IPS DF 6.9 (cell line): ENCODE data around the gene SLC9C2.
"Not testable (repeated sequence)": the region's sequence is repeated elsewhere in the genome, so short reads cannot be mapped to it uniquely, and the experiment has no call there.

Source experiments
- DNase-seq: peaks from one replicate; pipeline ENCODE4 v3.0.0-alpha.2; 2013; ENCODE audit warnings: low read depth, low spot score
- H3K27ac ChIP-seq: one replicate; pipeline ENCODE4 v1.5.1; 2013; ENCODE audit warnings: low read length, control low read depth
- H3K27me3 ChIP-seq: 2 replicates; pipeline ENCODE4 v1.6.1; 2013; ENCODE audit warnings: mild to moderate bottlenecking, low read length; ENCODE audit not compliant: control insufficient read depth, insufficient read depth
- H3K36me3 ChIP-seq: 2 replicates; pipeline ENCODE4 v1.6.1; 2013; ENCODE audit warnings: low read length; ENCODE audit not compliant: control insufficient read depth, insufficient read depth
- H3K4me1 ChIP-seq: 2 replicates; pipeline ENCODE4 v1.6.1; 2013; ENCODE audit warnings: low read length; ENCODE audit not compliant: control insufficient read depth, insufficient read depth
- H3K4me3 ChIP-seq: 2 replicates; pipeline ENCODE4 v1.5.1; 2013; ENCODE audit warnings: mild to moderate bottlenecking, low read length
- H3K9me3 ChIP-seq: 2 replicates; pipeline ENCODE4 v1.6.1; 2013; ENCODE audit warnings: low read length, inconsistent platforms; ENCODE audit not compliant: control insufficient read depth, insufficient read depth
- WGBS: extraction: QIAGEN DNeasy Blood & Tissue Kit; methylation state at CpG from one replicate; pipeline ENCODE4 v1.1.7; 2013; ENCODE audit warnings: mixed read lengths, missing lambda C conversion rate; ENCODE audit not compliant: insufficient read length, insufficient coverage; 5-methylcytosine and 5-hydroxymethylcytosine counted together

The SLC9C2 gene

GRCh38 chr1:173627269-173627668 lies 24.4 kb upstream of the SLC9C2 start:
- no peaks in the 10 kb centered on the region for H3K27me3 ChIP-seq
- no peak overlapping the region for H3K4me3 ChIP-seq
- H3K9me3 ChIP-seq = no peaks in the 10 kb centered on the region
- no peaks in the 10 kb centered on the region for H3K36me3 ChIP-seq
- H3K27ac ChIP-seq = no peak overlapping the region
- DNase-seq = no peak
- 0 out of 2 replicates have a peak, but pooled peaks cover 2% of the 10 kb centered on the region for H3K4me1 ChIP-seq

- Histone ChIP-seq H3K9me3 (no peaks in the 10 kb centered on the region), H3K4me1 (no peaks in the 10 kb centered on the region), H3K36me3 (no peaks in the 10 kb centered on the region), H3K27me3 (no peaks in the 10 kb centered on the region), H3K4me3 (no peak overlapping the region), H3K27ac (no peak overlapping the region)
- WGBS = no CpG with 5 or more reads among the region's 4 CpGs
- DNase-seq = no peak
Measured at GRCh38 chr1:173616859-173617258, 14.0 kb upstream of the SLC9C2 start.

DNA sequence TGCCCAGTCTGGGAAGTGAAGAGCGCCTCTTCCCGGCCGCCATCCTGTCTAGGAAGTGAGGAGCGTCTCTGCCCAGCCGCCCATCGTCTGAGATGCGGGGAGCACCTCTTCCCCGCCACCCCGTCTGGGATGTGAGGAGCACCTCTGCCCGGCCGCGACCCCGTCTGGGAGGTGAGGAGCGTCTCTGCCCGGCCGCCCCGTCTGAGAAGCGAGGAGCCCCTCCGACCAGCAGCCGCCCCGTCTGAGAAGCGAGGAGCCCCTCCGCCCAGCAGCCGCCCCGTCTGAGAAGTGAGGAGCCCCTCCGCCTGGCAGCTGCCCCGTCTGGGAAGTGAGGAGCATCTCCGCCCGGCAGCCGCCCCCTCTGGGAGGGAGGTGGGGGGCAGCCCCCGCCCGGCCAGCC lies 10.2 kb upstream of the SLC9C2 start:
- no CpG with 5 or more reads among the region's 32 CpGs for WGBS
- not testable (repeated sequence) for DNase-seq, H3K27ac ChIP-seq, H3K4me1 ChIP-seq, H3K9me3 ChIP-seq, H3K36me3 ChIP-seq, H3K4me3 ChIP-seq, H3K27me3 ChIP-seq

DNA sequence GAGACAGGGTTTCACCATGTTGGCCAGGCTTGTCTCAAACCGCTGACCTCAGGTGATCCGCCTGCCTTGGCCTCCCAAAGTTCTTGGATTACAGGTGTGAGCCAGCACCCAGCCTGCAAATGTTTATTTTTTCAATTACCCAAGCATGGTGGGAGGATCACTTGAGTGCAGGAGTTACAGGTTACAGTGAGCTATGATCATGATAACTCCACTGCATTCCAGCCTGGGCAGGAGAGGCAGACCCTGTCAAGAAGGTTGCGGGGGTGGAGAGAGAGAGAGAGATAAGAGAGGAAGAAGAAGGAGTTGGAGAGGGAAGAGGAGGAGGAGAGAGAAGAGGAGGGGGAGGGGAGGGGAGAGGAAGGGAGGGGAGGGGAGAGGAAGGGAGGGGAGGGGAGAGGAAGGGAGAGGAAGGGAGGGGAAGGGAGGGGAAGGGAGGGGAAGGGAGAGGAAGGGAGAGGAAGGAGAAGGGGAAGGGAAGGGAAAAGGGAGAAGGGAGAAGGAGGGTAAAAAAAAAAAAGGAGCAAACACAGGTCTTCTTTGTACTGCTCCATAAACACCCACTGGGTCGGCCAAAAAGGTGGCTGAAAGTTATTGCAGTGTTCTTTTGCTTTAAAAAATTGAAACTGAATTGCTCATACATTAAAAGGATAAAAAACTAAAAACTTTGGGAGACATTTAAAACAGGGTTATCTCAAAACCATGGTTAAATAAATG lies 5.8 kb upstream of the SLC9C2 start:
- Histone ChIP-seq H3K4me1 (no peaks in the 10 kb centered on the region), H3K9me3 (no peaks in the 10 kb centered on the region), H3K27me3 (no peaks in the 10 kb centered on the region), H3K27ac (no peak overlapping the region), H3K36me3 (no peaks in the 10 kb centered on the region), H3K4me3 (no peak overlapping the region)
- no peak for DNase-seq
- WGBS = no CpG with 5 or more reads among the region's 4 CpGs

- Histone ChIP-seq H3K4me3 (no peak overlapping the region), H3K27ac (no peak overlapping the region), H3K4me1 (no peaks in the 10 kb centered on the region), H3K36me3 (no peaks in the 10 kb centered on the region), H3K9me3 (no peaks in the 10 kb centered on the region), H3K27me3 (no peaks in the 10 kb centered on the region)
- no CpG with 5 or more reads among the region's 2 CpGs for WGBS
- no peak for DNase-seq
Measured at GRCh38 chr1:173601588-173601987, 1.3 kb downstream of the SLC9C2 start.

GRCh38 chr1:173596097-173596825 lies 6.6 kb downstream of the SLC9C2 start:
- Histone ChIP-seq H3K4me1 (no peaks in the 10 kb centered on the region), H3K4me3 (no peak overlapping the region), H3K36me3 (no peaks in the 10 kb centered on the region), H3K27ac (no peak overlapping the region), H3K27me3 (no peaks in the 10 kb centered on the region), H3K9me3 (no peaks in the 10 kb centered on the region)
- no CpG with 5 or more reads among the region's 3 CpGs for WGBS
- no peak for DNase-seq

- WGBS = no CpG with 5 or more reads among the region's 5 CpGs
- DNase-seq, H3K9me3 ChIP-seq, H3K4me1 ChIP-seq, H3K27ac ChIP-seq, H3K36me3 ChIP-seq, H3K27me3 ChIP-seq, H3K4me3 ChIP-seq: not testable (repeated sequence)
Measured at GRCh38 chr1:173591138-173591537, 11.7 kb downstream of the SLC9C2 start.

- Histone ChIP-seq H3K36me3 (no peaks in the 10 kb centered on the region), H3K4me3 (no peak overlapping the region), H3K27me3 (no peaks in the 10 kb centered on the region), H3K4me1 (no peaks in the 10 kb centered on the region), H3K27ac (no peak overlapping the region), H3K9me3 (no peaks in the 10 kb centered on the region)
- no CpG with 5 or more reads among the region's 1 CpG for whole genome bisulfite sequencing
- DNase-seq = no peak
Measured at GRCh38 chr1:173590557-173590956, 12.3 kb downstream of the SLC9C2 start.

DNA sequence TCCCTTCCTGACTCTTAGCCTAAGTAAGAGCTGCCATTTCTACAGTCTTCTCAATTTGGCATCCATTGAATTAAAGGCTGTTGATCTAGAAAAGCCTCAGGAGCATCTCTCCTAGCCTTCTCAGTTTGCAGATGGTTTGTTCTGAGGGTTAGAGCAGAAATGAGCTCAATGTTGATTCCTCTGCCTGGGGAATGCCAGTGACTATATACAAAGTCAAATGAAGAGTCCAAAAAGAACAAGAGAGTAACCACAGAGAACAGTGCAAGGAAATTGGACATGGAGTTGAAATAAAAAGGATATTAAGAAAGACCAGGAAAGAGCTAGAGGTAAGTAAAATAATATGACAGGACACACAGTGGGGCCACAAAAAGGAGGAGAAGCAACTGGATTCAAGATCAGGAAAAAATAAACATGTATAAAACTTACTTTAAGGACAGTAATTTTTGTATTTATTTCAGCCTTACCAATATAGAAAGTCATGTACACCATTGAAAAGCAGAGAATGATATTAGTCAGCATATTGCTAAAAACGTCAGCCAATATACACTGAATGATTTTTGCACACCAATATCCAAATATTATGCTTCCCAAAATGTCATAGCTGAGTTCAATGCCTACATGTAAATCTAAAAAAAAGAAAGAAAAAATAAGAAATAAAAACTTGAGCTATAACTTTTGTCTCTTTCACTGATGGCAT lies 21.3 kb downstream of the SLC9C2 start:
- Histone ChIP-seq H3K4me1 (no peaks in the 10 kb centered on the region), H3K36me3 (no peaks in the 10 kb centered on the region), H3K9me3 (no peaks in the 10 kb centered on the region), H3K27ac (no peak overlapping the region), H3K27me3 (no peaks in the 10 kb centered on the region), H3K4me3 (no peak overlapping the region)
- no CpG with 5 or more reads among the region's 1 CpG for WGBS
- DNase-seq = no peak

DNA sequence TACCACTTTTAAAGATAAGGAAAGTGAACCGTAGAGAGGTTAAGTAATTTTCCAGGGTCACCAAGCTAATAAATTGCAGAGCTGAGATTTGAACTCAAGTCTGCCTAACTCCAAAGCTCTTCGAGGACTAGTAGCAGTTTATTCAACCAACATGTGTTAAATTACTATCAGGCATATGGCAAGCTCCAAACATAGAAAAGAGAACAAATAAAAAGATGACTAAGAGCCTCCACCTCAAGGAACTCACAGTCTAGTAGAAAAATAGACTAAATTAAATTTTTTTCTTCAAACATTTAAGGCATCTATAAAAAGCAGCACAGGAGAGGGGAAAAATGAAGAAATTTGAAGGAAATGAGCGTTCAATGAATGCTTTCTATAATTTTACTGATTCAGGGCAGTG lies 22.2 kb downstream of the SLC9C2 start:
- no peaks in the 10 kb centered on the region for H3K9me3 ChIP-seq
- H3K27me3 ChIP-seq = no peaks in the 10 kb centered on the region
- DNase-seq = no peak
- H3K36me3 ChIP-seq = no peaks in the 10 kb centered on the region
- no peak overlapping the region for H3K27ac ChIP-seq
- no peak overlapping the region for H3K4me3 ChIP-seq
- H3K4me1 ChIP-seq = no peaks in the 10 kb centered on the region
- no CpG with 5 or more reads among the region's 3 CpGs for WGBS
